ENCODE measurements around the gene SGTB.
"Not testable (repeated sequence)": the region's sequence is repeated elsewhere in the genome, so short reads cannot be mapped to it uniquely, and the experiment has no call there.

GRCh38 chr5:65732046-65732445 lies 10.1 kb upstream of the SGTB start:
- not testable (repeated sequence) for TF ChIP-seq CTCF, POLR2A (IDR thresholded peaks at IDR 0.05)

Data from right lobe of liver (tissue), 4 donors.